HG03571 (cell line): ENCODE results near the gene PITX1.
"Not testable (repeated sequence)": the region's sequence is repeated elsewhere in the genome, so short reads cannot be mapped to it uniquely, and the experiment has no call there.

Experiments
- ATAC-seq: cut with Tn5 transposase; IDR thresholded peaks from one replicate; pipeline ENCODE4 v1.9.1; 2021; ENCODE audit not compliant: unreplicated experiment

Gene PITX1

DNA sequence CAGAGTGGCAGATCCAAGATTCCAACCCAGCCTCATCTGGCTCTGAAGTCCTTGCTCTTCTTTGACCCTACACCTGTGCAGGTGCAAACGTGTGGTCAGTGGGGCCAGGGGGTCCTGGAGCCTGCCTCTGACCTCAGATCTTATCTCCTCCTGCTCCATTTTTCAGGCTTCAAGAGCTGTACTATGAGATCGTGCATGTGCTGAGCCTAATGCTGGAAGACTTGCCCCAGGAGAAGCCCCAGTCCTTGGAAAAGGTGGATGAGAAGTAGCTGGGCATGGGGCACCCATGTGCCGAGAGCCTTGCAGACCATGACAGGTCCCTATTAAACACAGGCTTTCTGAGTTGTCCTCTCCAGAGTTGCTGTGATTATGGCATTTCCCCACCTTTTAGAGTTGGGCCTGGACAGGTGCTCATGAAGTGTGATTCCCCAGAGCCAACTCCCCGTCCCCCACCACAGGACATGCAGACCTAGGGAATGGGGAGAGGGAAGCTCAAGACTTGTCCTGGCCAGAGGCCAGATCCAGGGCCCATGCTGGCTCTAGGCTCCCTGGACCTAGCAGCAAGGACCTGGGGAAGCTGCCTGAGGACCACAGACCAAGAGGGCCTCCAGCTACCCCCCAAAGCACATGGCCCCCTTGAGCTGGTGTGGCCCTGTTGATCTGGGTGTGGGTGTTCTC, 22.5 kb downstream of the PITX1 start:
- no peak for ATAC-seq

DNA sequence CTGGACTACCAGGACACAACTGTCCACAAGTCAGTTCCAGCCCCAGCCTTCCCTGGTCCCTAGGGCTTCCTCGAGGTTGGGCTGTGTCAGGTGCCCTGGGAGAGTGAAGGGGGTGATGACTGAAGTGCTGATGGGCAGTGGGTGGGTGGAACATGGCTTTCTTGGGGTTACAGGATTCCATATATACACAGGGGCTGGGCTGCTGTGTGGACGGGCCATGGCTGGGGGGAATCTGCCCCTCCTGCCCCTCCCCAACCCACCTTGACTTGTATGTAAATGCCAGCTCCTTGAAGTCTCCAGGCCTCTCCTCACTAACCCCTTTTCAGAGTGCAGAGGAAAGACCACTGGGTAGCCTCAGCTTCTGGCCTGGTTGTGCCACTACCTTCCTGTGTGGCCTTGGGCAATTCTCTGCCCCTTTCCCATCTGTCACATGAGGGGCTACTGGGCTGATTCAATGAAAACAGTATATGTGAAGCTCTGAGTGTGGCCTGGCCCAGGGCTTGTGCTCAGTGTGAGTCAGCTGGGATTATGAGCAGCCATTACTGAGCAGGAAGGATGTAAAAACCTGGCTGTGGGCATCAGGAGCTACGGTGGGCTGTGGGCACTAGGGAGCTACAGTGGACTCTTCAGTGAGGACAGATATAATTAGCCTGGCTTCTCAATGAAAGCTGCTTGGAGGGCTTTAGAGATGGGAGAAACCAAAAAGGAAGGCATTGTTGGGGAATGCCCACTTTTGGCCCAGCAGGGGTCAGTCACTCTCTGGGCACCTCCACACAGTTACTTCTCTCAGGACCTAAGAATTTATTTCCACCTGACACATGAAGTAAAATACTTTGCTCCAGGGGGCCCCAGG, 23.3 kb downstream of the PITX1 start:
- ATAC-seq = no peak

DNA sequence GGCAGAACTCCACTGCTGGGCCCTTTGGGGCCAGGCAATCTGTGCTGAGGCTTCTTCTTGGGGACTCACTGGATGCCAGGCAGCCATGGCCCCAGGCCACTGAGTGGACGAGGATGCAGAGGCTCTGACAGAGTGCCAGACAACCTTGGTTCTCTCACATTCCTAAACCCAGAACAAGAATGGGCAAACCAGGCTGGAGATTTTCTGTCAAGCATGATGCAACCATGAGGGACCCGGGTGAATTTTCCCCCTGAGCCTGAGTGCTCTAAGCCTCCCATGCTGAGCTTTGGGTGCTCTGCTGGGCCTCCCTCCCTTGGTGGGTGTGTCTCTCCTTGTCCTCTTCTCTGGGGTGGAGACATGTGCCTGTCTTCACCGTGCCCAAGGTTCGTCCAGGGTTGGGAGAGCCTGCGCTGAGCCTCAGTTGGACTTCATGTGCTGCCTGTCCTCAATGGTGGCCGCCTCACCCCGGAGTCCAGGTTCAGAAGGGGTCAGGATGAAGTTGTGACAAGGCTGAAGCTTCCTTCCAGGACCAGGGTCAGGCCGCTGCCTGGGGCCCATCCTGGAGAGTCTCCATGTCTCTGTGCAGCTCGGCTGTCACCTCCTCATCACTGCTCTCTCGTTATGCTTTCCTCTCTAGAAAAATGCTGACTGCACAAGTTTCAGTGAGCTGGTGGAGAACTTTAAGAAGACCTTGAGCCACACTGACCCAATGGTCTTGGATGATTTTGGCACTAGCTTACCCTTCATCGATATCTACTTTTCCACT, 24.1 kb downstream of the PITX1 start:
- ATAC-seq = no peak

DNA sequence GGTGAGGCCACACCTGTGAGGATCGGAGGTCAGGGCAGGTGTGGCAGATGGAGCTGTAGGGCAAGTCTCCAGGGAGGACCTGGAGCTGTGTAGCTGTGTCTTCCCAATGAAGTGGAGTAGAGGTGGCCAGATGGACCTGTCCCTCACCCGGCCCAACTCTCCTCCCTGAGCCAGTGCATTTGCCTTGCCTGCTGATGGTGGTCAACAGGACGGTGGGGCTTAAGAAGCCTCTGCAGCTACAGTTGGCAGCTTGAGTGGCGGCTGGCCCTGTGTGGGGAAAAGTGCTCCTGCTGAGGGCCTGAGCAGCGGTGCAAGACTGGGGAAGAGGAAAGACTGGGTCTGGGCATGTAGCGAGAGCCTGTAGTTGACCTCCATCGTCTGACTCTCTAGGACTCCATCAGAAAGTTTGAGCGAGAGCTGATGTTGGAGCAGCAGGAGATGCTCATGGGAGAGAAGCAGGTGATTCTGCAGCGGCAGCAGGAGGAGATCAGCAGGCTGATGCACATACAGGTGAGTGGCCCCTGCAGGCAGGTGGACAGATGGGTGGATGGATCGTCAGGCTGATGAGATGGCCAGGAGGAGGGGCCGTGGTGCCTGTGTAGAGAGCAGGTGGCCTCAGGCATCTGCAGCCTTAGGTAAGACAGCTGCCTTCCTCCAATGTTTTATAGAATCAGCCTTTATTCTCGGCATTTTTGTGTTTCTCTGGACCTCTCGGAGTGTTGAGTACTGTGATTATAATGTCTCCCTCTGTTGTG, 24.9 kb downstream of the PITX1 start:
- no peak for ATAC-seq

DNA sequence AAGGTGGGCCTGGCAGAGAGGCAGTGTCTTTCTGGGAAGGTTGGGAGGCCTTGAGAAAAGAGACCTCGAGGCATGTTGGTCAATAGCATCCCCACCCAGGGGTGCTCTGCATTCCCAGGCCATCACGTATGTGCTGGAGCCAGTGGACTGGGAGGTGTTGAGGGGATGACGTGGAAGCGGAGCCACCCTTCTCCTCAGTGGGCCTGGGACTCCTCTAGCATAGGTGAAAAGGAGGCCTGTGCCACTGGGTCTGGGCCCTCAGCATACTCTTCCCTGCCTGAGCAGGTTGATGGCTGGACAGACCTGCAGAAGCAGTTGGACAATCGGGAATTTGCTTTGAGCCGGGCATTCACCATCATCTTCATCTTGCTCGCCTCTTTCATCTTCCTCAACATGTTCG, 25.5 kb downstream of the PITX1 start:
- ATAC-seq = no peak

DNA sequence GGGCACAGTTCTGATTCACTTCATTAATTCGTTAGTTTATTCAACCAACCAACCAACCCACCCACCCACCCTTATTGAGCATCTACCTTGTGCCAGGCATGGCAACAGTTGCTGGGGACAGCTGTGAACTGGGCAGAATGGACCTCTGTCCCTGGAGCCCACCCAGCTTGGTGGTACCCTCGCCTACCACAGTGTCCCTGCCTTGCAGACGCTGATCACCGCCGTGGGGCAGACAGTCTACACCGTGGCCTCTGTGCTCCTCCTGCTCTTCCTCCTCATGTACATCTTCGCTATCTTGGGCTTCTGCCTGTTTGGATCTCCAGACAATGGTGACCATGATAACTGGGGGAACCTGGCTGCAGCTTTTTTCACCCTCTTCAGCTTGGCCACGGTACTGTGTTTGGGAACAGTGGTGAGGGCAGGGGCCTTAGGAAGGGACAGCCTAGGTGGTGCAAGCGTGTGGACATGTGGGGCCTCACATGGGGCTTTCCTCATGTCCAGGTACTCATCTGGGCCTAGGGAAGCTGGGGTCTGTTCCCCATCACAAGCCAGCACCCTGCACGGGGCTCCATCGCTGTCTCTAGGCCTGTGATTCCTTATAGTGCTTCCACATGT, 26.2 kb downstream of the PITX1 start:
- ATAC-seq = no peak

DNA sequence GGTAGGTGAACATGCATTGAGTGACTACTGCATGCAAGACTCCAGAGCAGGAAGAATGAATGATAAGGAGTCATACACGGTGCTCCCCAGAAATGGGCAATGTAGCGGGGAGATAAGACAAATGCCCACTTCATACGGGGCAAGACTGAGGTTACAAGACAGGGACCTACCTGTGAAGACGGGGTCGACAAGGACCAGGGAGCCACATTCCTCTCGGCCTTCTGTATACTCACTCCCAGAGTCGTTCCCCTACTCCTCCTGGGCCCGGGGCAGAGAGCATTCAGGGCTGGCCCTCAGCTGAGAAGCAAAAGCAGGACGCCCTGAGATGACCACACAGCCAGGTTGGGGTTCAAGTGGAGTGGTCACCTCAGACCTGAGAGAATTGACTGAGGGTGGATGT, 26.7 kb downstream of the PITX1 start:
- ATAC-seq = no peak

DNA sequence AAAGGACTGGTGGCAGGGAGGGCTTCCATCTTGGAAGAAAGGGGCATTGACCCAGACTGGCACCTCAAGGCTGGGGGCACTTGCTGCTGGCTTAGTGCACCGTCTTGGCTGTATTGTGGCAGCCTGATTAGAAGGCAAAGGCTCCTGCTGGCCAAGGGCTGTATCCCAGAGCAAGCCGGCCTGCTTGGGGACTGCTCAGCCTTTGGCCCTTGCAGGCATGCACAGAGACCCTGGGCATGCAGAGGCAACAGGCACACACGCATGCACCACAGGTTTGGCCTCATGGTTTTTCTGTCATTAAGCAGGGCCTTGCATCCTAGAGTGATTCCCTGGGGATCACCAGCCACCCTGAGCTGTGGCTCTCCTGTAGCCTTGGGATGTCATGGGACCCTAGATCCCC, 29.0 kb downstream of the PITX1 start:
- ATAC-seq = no peak

DNA sequence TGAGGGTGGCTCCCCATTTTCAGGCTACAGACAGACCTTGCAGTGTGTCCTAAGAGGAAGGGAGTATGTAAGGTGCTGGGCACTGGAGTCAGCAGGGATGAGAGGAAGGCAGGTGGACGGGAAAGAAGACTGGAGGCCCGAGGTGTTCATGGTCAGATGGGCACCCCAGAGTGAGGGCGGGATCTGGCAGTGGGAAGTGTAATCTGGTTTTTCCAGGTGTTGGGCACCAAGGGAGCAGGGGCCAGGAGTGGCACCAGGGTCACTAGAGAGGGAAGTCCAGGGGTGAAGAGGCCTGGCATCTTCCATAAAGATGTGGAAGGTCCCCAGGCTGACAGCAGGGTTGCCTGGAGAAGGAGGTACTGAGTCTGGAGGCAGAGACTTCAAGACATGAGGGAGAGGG, 29.7 kb downstream of the PITX1 start:
- no peak for ATAC-seq

DNA sequence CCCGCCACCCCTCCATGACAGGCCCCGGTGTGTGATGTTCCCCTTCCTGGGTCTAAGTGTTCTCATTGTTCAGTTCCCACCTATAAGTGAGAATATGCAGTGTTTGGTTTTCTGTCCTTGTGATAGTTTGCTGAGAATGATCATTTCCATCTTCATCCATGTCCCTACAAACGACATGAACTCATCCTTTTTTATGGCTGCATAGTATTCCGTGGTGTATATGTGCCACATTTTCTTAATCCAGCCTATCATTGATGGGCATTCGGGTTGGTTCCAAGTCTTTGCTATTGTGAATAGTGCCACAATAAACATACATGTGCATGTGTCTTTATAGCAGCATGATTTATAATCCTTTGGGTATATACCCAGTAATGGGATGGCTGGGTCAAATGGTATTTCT, 36.0 kb downstream of the PITX1 start:
- not testable (repeated sequence) for ATAC-seq

DNA sequence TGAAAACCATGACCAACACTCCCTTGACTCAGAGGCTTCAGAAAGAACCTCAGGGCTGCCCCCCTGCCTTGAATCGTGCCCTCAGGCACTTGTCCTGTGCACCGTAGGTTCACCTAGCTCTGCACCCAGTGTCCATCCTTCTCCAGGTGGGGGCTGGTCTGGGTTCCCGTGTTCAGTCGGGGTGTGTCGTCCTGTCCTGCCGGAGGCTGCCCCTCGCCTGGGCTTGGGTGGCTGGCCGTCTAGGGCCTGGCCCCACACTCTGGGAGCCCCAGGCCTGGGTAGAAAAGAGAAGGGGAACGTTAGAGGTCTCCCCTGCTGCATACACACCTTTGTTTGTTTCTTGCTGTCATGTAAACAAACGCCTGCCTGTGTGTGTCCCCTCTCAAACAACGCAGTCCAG, 37.0 kb downstream of the PITX1 start:
- ATAC-seq = no peak

DNA sequence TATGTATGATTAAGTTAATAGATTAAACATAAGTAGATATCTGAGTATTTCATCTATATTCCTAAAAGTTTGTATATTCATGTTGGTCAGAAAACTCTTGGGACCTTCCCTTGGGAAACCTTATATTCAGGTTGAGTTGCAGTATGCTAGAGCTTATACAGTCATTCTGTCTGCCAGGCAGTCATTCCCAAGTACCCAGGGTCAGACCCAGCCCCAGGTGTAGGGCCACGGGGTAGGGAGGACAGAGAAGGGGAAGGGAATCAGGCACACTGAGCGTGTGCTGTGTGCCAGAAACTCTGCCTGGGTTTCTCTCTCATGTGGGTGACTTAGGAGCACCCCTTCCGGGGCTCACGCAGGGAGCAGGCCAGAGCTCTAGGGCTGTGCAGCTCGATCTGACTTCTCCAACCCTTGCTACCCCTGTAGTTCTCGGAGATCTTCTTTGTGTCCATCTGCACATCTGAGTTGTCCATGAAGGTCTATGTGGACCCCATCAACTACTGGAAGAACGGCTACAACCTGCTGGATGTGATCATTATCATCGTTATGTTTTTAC, 38.1 kb downstream of the PITX1 start:
- ATAC-seq = no peak

DNA sequence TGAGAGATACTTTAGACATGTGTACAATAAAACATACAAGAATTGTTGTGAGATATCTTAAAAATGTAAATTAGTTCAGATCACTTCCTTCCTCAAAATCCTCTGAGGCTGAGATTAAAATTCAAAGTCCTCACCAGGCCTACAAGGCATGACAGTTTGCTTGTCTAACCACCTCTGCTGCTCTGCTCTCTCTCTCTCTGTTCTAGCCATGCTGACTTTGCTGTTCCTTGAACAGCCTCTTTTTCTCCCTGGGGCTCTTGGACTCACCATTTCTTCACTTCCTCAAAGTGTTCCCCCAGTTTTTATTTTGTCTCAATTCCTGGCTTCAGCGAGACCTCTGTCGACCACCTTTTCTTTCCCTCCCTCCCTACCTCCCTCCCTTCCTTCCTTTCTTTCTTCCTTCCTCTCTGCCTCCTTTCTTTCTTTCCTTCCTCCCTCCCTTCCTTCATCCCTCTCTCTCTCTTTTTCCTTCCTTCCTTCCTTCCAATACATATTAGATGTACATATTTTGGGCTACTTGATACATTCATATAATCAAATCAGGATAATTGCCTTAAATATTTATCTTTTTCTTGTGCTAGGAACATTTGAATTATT, 39.4 kb downstream of the PITX1 start:
- no peak for ATAC-seq

DNA sequence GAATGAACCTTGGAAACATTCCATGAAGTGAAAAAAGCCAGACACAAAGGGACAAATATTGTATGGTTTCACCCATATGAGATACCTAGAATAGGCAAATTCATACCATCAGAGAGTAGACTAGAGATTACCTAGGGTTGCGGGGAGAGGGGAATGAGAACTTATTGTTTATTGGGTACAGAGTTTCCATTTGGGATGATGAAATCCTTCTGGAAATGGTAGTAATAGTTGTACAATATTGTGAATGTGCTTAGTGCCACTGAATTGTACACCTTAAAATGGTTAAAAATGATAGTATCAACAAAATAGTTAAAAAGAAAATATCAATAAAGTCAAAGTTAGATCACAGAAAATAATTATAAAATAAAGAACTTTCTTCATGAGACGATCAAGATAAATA, 40.9 kb downstream of the PITX1 start:
- ATAC-seq = no peak

DNA sequence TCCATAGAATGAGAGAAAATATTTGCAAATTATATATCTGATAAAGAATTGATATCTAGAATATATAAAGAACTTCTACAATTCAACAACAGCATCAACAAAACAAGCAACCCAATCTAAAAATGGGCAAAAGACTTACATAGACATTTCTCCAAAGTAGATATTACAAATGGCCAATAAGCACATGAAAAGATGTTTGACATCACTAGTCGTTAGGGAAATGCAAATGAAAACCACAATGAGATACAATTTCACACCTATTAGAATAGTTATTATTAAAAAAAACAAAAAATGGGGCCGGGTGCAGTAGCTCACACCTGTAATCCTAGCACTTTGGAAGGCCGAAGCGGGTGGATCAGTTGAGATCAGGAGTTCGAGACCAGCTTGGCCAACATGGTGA, 41.9 kb downstream of the PITX1 start:
- ATAC-seq = no peak

DNA sequence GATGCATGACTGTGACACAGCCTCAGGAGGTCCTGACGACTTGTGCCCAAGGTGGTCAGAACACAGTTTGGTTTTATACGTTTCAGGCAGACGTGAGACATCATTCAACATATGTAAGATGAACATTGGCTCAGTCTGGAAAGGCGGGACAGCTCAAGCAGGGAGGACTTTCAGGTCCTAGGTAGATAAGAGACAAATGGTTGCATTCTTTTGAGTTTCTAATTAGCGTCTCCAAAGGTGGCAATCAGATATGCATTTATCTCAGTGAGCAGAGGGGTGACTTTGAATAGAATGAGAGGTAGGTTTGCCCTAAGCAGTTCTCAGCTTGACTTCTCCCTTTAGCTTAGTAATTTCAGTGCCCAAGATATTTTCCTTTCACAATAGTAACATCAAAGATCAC, 43.8 kb downstream of the PITX1 start:
- ATAC-seq = not testable (repeated sequence)

DNA sequence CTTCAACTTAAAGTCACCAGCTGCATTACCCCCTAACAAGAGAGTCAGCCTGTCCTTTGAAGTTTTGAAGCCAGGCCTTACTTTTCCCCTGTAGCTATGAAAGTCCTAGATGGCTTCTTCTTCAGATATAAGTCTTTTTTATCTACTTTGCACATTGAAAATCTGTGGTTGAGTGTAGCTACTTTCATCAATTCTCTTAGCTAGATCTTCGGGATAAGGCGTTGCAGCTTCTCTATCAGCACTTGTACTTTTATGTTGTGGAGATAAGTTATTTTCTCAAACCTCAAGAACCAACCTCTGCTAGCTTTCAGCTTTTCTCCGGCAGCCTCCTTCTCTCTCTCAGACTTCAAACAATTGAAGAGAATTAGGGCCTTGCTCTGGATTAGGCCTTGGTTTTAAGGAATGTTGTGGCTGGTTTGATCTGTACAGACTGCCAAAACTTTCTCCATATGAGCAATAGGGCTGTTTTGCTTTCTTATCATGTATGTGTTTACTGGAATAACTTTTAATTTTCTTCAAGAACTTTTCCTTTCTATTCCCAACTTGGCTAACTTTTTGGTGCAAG, 44.7 kb downstream of the PITX1 start:
- no peak for ATAC-seq

DNA sequence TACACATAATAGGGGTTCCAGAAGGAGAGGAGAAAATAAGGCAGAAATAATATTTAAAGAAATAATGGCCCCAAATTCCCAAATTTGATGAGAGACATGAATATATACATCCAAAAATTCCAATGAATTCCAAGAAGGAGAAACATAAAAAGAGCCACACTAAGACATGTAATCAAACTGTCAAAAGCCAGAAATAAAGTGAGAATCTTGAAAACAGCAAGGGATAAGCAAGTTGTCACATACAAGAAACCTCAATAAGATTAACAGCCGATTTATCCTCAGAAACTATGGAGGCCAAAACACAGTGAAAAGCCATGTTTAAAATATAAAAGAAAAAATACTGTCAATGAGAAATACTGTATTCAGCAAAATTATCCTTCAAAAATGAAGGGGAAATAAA, 51.8 kb downstream of the PITX1 start:
- no peak for ATAC-seq

DNA sequence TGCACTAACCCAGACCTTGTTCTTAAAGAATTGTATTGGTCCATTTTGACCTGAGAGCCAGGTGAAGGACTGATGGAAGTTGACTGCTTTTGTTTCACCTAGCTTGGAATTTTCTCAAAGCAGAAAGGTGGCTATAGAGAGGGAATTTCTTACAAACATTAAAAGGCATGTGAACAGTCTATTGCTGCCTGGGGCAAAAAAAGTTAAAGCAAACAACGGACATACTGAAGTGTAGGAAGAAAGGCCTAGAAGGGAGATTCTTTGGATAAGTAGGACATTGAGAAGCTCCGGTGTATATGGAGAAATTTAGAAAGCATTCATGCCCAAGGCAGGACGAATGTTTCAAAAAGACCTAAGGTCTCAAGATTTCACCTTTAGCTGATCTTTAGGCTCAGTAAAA, 54.6 kb downstream of the PITX1 start:
- no peak for ATAC-seq
